GM13976 (cell line): Measurements from ENCODE around the gene OR5M10.
"Not testable (repeated sequence)": the region's sequence is repeated elsewhere in the genome, so short reads cannot be mapped to it uniquely, and the experiment has no call there.

Experiments used
- DNase-seq: peaks from one replicate; pipeline ENCODE4 v3.0.0; 2012; ENCODE audit warnings: low spot score
- in situ Hi-C: fragments of 300-500 bp; cut with MboI; formaldehyde crosslinking; loops from one replicate; pipeline ENCODE4 v1.12.0; 2022; ENCODE audit warnings: low sequenced_read_pairs, mixed read lengths, inconsistent platforms; ENCODE audit not compliant: unreplicated experiment
- TF ChIP-seq, protein P1 (sequence below): IDR thresholded peaks from 2 replicates; pipeline ENCODE4 v1.5.1; 2012; ENCODE audit warnings: borderline replicate concordance, mild to moderate bottlenecking; ENCODE audit not compliant: insufficient read depth; ENCODE audit errors: extremely low read depth, missing control alignments, control extremely low read depth

The OR5M10 gene

DNA sequence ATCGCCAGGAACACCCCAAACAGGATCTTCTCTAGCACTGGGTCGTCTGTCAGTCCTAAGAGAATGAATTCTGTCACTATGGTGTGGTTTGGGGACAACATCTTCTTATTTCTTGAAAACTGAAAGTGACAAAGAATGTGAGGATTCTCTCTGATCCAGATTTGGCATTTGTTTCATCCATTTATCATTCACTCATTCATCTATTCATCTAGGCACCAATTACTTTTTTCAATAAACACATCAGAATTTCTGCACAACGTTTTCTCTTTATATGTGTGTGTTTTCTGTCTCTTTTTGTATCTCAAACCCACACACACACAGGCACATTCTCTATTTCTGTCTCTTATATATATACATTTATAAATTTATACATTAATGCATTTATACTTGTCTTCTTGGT is at the start of gene OR5M10:
TSS of gene OR5M10 (minus strand) at position 101 of the 400 bp plus-strand sequence. CDS start at position 101, 0 bp downstream.
- TF ChIP-seq, protein P1, sequence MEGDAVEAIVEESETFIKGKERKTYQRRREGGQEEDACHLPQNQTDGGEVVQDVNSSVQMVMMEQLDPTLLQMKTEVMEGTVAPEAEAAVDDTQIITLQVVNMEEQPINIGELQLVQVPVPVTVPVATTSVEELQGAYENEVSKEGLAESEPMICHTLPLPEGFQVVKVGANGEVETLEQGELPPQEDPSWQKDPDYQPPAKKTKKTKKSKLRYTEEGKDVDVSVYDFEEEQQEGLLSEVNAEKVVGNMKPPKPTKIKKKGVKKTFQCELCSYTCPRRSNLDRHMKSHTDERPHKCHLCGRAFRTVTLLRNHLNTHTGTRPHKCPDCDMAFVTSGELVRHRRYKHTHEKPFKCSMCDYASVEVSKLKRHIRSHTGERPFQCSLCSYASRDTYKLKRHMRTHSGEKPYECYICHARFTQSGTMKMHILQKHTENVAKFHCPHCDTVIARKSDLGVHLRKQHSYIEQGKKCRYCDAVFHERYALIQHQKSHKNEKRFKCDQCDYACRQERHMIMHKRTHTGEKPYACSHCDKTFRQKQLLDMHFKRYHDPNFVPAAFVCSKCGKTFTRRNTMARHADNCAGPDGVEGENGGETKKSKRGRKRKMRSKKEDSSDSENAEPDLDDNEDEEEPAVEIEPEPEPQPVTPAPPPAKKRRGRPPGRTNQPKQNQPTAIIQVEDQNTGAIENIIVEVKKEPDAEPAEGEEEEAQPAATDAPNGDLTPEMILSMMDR = no peak
- in situ Hi-C loops = no loop called here
- no peak for DNase-seq

DNA sequence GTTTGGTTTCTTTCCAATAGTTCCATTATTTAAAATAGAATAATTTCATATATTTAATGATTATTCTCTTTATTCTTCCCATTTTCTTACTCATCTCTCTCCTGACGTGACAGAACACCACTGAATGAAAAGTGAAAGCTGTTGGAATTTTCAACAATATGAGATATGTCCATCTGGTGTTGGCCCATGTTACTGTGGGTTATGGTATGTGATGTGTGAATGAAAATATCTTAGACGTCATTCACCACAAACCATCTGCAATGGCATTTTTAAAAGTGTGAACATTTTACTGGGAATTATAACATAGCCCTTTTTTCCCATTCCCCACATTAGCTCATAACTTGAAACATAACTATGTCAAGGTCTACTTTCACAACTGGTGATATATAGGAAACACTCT is 48.4 kb upstream of the OR5M10 start:
- in situ Hi-C loops = no loop called here
- TF ChIP-seq, protein P1 = no peak
- DNase-seq = no peak

DNA sequence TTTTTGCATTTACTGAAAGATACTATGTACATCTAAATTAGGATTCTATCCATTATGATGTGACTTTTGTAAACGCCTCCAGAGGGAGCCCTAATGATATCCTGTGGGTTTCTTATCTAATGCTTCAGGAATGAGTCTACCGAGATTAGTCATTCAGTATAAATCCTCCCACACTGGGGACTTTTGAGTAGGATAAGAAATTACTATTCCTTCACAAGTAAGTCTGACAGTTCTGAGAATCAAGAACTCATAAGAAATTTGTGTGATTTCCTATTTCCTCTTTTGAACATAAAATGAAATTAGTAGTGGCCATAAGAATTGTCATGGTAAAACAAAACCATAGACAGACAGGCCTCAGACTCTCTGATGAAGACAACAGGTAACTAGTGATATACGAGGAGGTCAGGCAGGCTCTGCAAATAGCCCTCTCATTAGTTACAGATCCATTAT is 47.2 kb upstream of the OR5M10 start:
- TF ChIP-seq, protein P1 = no peak
- in situ Hi-C loops = no loop called here
- no peak for DNase-seq

DNA sequence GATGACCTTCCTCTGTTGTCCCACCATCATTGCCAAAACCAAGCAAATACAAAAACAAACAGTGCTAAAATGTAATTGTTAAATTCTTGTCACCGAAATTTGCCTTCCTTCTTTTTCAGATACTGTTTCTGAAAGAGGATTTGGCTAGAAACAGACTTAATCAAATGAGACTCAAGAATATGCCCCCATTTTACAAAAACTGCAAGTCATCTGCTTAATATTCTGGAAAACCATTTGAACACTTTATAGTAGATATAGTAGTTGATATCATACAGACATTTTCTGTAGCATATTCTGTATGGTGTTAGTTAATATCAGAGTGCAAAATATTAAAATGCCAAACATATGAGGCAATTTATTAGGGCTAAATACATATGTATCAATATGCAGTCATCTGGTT is 33.7 kb upstream of the OR5M10 start:
- no peak for DNase-seq
- TF ChIP-seq, protein P1 = no peak
- in situ Hi-C loops = no loop called here

DNA sequence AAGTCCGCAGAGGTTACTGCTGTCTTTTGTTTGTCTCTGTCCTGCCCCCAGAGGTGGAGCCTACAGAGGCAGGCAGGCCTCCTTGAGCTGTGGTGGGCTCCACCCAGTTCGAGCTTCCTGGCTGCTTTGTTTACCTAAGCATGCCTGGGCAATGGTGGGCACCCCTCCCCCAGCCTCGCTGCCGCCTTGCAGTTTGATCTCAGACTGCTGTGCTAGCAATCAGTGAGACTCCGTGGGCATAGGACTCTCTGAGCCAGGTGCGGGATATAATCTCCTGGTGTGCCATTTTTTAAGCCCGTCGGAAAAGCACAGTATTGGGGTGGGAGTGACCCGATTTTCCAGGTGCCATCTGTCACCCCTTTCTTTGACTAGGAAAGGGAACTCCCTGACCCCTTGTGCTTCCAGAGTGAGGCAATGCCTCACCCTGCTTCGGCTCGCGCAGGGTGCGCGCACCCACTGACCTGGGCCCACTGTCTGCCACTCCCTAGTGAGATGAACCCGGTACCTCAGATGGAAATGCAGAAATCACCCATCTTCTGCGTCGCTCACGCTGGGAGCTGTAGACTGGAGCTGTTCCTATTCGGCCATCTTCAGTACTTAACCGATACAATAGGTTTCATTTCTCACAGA is 14.7 kb upstream of the OR5M10 start:
- in situ Hi-C loops, DNase-seq: not testable (repeated sequence)

DNA sequence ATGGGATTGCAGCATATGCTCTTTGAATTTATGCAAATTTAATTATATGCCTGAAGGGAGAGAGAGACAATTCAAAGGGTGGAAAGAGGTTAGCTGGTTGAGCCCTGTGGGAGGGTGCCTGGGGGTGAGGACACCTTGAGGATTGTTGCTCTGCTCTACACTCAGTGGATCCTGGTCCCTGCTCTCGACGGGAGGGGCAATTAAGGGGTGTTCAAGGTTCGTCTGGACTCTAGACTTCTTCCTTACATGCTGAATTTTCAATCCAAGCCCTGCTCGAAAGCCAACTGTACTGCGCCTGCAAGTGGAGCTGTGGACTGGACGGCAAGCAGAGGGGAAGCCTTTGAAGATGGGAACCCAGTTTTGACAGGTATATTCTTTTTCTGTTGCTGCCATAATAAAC is 18.9 kb downstream of the OR5M10 start:
- in situ Hi-C loops = no loop called here
- DNase-seq = no peak
- TF ChIP-seq, protein P1 = no peak

DNA sequence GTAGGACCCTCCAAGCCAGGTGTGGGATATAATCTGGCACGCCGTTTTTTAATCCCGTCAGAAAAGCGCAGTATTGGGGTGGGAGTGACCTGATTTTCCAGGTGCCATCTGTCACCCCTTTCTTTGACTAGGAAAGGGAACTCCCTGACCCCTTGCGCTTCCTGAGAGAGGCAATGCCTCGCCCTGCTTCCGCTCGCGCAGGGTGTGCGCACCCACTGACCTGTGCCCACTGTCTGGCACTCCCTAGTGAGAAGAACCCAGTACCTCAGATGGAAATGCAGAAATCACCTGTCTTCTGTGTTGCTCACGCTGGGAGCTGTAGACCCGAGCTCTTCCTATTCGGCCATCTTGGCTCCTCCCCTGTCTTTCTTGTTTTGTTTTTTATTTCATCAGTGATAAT is 22.8 kb downstream of the OR5M10 start:
- in situ Hi-C loops, DNase-seq: not testable (repeated sequence)

DNA sequence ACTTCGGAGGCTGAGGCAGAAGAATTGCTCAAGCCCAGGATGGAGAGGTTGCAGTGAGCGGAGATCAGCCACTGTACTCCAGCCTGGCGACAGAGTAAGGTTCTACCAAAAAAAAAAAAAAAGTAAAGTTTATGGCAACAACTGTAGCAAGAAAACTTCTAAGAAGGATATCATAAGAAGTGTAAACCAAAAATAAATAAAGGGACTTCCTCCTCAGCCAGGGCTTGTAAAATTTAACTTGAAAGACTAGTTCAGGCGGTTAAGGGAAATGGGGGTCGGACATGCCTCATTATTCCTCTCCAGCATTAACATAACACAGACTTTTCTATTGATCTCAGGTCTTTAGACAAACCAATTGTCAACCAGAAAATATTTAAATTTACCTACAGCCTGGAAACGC is 32.0 kb downstream of the OR5M10 start:
- TF ChIP-seq, protein P1 = no peak
- no peak for DNase-seq
- in situ Hi-C loops = no loop called here
